Frontal cortex (tissue), 4 donors: ENCODE data around the gene ITPR3. TPM values are rescaled to one million over a fixed set of nuclear protein-coding genes. Genes with fewer than 3 reads are reported as not detected.
"Not testable (repeated sequence)": the region's sequence is repeated elsewhere in the genome, so short reads cannot be mapped to it uniquely, and the experiment has no call there.

Experiments used
- DNase-seq, 2 donors: peaks; one replicate each; pipeline ENCODE4 v3.0.0; 2012; ENCODE audit warnings: low spot score in 2 of 2
- FAIRE-seq: peaks from 2 replicates; lab custom pipeline; 2012; peaks lifted over from hg19 to GRCh38; lab: Jason Lieb, UNC
- total RNA-seq: library from RNA; depleted of rRNA; stranded (reverse); fragments of >200 nt; gene quantifications from one replicate; pipeline ENCODE4 v1.2.3, GENCODE V29; 2014
- donor health status: control.
- donor health status: control.
- donor health status: control.

ITPR3 gene
- total RNA-seq, 1 donor from 2014 or later = 1.2 TPM

DNA sequence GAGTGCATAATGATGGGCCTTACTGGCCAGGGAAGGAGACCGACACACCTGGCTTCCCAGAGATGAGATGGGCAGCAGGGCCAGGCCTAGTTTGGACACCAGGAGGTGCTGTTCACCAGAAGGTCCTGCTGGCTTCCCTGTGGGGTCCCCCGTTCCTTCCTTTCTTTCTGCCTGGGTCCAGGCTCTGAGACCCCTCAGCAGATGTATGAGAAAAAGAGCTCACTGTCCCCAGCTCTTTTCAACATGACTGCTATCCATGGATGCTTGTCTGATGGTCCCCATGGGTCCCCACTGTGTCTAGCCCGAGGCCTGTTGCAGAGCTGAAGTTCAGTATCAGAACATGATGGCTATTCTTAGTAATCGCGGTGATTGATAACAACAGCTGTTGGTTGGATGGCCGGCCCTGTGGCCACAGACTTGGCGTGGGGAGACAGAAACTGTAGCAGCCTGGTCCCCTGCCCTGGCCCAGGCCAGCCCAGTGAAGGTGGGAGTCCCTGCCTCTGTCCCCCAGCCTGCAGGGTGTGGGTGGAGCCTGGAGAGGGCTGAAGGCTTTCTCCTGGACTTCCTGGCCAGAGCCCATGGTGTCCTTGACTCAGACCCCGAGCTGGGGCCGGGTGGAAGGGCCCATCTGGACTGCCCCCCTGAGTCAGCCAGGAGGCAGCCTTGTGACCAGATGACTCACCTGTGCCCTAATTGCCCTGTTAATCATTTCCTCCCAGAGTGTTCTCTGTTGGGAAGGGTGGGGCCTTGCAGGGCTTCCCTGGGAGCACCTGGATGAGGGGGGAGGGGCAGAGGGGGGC lies 31.2 kb upstream of the ITPR3 start:
- peak; percentile 63 to 66 for DNase-seq
- FAIRE-seq = no peak

DNA sequence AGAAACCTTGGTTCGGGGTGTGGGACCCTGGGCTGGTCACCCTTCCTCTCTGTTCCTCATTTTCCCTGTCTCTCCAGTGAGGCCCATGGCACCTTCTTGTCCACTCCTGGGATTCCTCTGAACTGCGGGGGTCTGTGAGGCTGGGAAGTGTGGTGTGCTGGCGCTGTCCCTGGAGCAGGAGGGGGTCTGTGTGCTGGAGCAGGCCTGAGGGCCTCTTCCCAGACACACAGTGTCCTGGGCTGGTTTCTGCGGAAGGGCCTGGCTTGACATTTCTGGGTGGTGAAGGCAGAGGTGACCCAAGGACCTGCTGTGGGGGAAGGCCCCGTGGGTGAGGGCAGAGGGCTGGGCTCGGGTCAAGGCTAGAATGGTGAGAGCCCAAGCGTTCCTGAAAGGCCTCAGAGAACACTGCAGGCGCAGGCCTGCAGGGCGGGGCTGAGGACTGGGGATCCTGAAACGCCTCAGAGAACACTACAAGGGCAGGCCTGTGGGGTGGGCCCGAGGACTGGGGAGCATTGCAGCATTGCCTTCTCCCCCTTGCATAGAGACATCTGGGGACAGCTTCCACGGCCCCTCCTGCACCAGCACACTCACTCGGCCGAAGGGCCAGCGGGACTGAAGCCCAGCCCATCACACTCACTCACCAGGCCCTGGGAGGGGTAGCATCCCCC lies 30.5 kb upstream of the ITPR3 start:
- FAIRE-seq (no peak), DNase-seq (no peak)

DNA sequence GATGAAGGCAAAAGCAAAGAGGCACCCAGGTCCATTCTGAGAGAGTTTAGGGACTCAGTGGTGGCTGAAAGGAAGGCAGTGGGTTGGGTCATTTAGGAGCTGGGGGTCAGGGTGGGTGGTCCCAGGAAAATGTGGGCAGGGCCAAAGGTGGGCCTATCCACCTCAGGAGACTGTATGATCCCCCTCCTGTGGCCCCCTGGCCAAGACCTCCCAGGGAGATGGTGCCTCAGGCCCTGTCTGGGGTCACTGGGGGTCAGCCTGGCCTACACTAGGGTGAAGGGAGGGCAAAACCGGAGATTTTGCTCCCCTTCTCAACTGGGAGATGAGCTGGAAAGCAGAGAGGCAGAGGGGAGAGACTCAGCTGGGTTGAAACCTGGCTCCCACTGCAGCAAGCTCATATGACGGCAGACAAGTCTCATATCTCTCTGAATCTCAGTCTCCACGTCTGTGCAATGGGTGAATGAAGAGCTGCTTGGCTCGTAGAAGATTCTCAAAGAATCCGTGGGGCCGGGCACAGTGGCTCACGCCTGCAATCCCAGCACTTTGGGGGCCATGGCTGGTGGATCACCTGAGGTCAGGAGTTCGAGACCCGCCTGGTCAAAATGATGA lies 29.6 kb upstream of the ITPR3 start:
- no peak for FAIRE-seq

DNA sequence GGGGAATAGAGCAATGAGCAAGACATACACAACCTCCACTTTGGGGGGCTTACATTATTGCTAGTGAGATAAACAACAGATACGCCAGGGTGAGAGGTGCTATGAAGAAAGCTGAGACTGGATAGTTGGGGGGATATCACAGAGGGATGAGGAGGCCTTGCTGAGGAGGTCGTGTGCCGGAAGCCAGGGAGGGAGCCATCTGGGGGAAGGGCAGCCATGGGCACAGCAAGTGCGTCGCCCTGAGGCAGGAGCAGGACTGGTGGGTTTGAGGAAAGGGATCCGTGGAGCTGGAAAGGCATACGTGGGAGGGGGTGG lies 28.9 kb upstream of the ITPR3 start:
- DNase-seq = no peak
- FAIRE-seq = no peak

More for the DNA sequence above, 29.6 kb upstream of the ITPR3 start:
- DNase-seq = no peak

DNA sequence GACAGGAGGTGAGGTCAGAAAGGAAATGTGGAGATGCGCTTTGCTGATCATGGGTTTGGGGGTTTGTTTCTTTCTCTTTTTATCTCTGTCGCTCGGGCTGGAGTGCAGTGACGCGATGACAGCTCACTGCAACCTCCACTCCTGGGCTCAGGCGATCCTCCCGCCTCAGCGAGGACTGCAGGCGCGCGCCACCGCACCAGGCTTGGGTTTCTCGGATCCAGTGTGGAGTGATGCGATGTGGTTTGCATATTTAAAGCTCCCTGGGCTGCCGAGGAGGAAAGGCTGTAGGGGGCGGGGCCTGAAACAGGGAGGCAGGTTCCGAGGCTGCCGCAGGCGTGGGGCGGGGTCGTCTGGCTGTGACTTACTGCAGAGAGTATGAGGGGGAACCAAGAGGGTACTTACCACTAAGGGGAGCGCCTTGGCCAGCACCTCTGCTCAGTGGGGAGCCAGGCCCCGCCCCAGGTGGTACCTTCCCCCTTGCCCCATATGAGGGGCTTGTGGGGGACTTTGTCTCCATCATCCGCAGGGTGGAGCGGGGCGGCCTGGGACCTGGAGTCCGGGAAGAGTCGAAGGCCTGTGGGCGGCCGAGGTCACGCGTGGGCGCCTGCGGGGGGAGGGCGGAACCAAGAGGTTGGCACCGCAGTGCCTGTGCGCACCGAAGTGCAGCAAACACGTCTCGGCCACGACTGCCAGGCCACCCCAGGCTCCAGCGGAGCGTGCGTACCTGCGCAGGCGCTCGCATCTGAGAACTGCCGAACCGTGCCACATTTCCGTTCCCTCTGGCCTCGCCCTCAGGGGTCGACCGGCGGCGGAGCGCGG lies 28.3 kb upstream of the ITPR3 start:
- FAIRE-seq (no peak), DNase-seq (no peak)

DNA sequence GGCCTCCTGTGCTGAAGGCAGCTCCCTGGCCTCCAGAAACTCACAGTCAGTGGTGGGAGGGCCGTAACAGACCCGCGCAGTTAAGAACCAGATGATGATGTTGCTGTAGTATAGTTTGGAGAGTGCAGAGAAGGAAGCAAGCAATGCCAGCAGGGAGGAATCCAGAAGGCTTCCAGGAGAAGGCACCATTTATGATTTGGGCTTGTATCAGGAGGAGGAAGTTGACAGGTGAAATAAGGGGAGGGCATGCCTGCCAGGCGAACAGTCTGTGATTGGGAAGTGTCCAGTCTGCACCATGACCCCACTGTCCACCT lies 27.8 kb upstream of the ITPR3 start:
- DNase-seq (no peak), FAIRE-seq (no peak)

DNA sequence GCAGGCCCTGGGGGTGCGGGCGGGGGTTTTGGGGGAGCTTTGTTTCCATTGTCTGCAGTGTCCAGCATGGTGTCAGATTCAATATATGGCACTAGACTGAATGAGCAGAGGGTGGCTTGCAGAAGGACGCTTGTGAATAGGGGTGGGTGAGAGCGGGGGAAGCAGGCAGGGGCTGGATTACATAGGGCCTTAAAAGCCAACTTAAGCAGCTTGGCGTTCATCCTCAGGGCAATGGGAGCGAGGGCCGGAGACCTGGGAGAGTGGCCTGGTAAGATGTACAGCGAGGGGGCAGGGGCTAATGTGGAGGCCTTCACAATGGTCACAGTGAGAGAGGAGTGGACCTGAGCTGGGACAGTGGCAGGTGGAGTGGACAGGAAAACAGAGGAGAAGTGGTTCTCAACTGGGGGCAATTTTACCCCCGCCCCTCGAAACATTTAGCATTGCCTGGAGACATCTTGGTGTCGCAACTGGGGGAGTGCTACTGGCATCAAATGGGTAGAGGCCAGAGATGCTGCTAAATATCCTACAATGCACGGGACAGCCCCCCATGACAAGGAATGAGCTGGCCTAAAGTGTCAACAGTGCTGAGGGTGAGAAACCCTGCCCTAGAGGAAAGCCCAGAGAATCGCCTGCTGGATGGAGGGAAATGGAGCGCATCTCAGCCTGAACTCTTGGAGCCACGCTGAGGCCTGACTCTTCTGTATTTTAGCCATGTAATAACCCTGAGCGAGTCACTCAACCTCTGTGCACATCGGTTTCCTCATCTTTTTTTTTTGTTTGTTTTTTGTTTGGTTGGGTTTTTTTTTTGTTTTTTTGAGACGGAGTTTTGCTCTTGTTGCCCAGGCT lies 25.9 kb upstream of the ITPR3 start:
- FAIRE-seq (no peak), DNase-seq (no peak)

DNA sequence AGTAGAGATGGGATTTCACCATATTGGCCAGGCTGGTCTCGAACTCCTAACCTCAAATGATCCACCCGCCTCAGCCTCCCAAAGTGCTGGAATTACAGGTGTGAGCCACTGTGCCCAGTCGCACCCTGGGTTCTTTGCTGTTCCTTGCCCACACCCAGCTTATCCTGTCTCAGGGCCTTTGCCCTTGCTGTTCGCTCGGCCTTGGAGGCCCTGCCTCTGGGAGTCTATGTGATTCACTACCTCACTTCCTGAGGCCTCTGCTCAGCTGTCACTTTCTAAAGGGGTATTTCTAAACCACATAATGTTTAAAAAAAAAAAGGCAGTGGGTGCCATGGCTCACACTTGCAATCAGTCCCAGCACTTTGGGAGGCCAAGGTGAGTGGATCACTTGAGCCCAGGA lies 24.2 kb upstream of the ITPR3 start:
- FAIRE-seq, DNase-seq: not testable (repeated sequence)

DNA sequence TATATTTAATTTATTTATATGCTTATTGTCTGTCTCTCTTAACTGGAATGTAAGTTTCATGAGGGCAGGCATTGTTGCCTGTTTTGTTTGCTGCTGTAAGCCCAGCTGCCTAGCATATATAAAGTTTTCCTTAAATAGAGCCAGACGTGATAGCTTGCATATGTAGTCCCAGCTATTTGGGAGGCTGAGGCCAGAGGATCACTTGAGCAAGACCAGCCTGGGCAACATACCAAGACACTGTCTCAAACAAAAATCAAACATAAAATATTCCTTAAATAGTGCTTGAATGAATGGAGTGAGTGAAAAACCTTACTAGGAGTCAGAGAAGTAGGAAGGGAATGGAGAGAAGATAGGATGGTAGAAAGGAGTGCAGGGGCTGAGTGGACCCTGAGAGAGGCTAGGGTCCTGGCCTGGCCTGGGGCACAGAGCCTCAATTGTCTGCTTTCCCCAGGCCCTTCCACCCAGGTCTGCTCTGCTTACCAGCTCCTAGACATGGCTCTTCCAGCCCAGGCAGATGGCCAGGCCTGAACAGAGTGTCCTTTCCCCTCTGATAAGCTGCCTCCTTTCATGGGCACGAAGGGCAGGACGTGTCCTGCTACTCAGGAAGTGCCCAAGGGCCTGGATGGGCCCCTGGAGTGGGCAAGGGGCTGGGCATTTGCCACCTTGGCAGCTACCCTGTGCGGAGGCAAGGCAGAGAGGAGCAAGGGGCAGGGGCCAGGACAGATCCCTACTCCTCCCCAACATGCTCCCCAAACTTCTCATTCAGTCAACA lies 23.4 kb upstream of the ITPR3 start:
- no peak for DNase-seq
- no peak for FAIRE-seq

DNA sequence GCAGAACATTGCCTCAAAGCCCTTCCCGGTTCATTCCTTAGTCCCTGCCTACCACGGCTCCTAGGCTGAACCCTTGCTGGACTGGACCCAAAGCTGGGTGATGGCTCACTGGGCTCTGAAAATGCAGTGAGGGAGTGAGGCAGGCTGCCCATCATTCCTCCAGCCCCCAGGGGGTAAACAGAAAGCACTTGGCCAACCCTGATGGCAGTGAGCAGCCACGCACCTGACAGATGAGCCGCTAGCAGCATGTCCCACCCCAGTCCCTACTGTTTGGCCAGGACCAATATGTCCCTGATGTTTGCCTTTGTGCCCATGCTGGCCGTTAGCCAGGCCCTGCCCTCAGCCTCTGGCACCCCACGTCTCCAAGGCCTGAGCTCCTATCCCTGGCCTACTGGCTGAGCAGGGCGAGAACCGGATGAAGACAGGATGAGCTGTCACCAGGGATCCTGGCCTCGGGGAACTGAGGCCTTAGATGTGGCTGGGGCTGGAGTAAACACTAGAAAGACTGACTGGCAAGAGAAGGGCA lies 21.6 kb upstream of the ITPR3 start:
- DNase-seq (no peak), FAIRE-seq (no peak)

DNA sequence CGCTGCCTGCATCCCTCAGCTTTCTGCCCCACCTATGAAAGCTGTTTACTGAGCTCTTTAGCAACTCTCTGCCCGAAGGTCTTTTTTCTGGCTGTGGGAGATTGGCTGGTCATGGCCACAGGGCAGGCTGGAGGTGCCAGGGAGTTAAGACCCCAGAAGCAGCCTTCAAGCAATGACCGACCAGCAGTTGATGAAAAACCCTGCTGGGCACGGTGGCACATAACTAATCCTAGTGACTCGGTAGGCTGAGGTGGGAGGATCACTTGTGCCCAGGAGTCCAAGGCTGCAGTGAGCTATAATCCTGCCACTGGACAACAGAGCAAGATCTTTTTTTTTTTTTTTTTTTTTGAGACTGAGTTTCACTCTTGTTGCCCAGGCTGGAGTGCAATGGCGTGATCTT lies 20.4 kb upstream of the ITPR3 start:
- DNase-seq (no peak), FAIRE-seq (no peak)

DNA sequence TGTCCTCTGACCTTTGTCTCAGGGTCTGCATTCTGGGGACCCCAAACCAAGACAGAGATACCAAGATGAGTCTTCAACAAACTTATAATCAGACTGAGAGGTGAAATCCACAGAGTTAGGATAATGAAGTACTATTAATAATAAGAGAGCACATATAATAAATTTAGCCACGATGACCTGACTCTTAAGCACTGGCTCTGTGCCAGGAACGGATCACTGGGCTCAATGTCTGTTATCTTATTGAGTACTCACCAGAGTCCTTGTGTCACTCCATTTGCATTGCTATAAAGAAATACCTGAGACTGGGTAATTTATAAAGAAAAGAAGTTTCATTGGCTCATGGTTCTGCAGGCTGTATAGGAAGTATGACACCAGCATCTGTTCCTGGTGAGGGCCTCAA lies 18.9 kb upstream of the ITPR3 start:
- DNase-seq = no peak
- FAIRE-seq = no peak

DNA sequence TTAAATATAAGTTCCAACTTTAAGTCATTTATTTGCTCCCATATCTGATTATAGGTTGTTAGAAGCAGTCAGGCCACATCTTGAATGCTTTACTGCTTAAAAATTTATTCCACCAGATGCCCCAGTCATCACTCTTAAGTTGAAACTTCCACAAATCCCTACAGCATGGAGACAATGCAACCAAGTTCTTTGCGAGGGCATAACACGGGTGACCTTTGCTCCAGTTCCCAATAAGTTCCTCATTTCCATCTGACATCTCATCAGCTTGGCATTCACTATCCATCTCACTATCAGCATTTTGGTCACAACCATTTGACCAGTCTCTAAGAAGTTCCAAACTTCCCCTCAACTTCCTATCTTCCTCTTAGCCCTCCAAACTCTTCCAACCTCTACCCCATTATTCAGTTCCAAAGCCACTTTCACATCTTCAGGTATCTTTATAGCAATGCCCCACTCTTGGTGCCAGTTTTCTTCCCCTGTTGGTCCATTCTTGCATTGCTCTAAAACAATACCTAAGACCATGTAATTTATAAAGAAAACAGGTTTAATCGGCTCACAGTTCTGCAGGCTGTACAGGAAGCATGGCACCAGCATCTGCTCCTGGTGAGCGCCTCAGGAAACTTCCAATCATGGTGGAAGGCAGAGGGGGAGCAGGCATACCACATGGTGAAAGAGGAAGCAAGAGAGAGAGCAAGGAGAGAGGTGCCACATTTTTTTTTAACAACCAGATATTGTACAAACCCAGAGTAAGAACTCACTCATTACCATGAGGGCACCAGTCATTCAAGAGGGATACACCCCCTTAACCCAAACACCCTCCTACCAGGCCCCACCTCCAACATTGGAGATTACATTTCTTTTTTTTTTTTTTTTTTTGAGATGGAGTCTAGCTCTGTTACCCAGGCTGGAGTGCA lies 15.9 kb upstream of the ITPR3 start:
- FAIRE-seq (no peak), DNase-seq (no peak)

DNA sequence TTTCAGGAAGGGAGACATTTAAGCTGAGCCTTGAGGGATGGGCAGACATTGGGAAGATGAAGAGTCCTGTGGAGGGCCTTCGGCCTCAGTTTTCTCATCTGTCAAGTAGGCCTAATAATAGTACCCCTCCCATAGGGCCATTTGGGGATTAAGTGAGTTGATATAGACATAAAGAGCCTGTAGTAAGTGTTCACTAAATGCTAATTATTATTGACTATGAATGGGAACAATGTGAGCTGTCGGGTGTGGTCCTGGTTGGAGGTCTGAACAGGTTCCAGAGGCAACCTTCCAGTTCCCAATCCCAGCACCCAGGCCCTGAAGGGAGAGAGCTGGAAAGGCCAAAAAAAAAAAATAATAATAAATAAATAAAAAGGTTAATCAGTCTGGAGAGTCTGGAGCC lies 14.5 kb upstream of the ITPR3 start:
- DNase-seq (no peak), FAIRE-seq (no peak)

DNA sequence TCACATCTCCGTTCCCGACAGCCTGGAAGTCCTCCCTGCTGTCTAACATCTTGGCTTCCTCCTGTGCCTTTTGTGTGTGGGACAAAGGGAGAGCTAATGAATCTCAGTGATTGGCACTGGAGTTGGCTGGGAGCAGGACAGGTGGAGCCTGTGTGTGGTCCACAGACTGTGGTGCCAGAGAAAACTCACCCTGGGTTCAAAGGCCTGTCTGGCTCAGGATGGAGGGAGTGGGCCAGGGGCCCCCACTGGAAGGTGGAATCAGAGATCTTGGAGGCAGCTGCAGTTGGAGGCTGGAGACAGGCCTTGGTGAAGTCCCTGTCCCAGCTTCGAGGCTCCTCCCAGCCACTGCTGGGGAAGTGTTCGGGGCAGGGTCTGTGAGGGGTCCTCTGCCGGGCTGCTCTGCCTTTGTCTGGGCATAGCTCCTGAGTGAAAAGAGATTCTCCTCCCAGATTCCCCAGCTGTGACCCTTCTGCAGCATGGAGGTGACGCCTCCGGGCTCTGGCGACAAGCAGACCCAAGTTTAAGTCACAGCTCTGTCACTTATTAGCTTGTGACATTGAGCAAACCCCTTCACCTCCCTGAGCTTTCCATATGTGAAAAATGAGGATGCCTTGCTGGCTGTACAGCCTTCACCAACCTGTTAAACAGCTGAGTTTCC lies 13.9 kb upstream of the ITPR3 start:
- DNase-seq (no peak), FAIRE-seq (no peak)

DNA sequence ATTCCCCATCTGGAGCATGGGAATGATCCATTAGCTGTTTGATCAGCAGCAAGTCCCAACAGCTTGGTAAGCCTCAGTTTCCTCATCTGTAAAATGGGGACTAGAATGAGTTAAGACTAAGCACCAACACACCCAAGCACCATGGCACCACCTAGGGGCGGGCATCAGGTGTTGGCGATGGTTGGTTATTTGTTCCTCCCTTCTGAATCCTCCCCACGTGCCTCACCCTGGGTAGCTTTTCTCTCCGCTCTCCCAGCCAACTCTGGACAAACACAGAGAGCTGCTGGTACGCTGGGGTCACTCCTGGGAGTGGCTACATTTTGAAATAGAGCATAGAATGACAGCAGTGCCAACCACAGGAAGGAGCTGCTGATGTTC lies 13.3 kb upstream of the ITPR3 start:
- no peak for FAIRE-seq
- DNase-seq = no peak

DNA sequence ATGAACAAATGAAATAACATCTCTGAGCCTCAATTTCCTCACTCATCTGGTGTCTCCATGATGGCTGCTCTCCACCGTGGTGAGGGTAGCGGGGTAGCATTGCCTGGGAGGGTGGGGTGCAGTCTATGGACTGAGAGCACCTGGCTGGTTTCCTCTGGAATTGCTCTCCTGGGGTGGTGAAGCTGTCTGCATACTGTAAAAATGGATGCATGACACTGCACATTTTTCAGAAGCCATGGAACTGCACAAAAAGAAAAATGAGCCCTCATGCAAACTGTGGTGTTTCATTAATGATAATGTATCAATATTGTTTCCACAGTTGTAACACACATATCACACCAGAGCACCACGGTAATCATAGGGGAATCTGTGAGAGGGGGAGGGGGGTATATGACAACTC lies 12.1 kb upstream of the ITPR3 start:
- no peak for FAIRE-seq

More for the DNA sequence above, 12.1 kb upstream of the ITPR3 start:
- DNase-seq = no peak
